Neural cell (in vitro differentiated cells): ENCODE measurements around the gene TXNRD3. TPM values are rescaled to one million over a fixed set of nuclear protein-coding genes. Genes with fewer than 3 reads are reported as not detected.

Experiments used
- H2AFZ ChIP-seq: fragments of 200-600, 300-800 bp; sonication (generic), shearing (Covaris generic); 2 replicates; pipeline ENCODE4 v1.6.0; 2014; ENCODE audit warnings: low read depth, mild to moderate bottlenecking, antibody characterized with exemption, low read length, moderate library complexity
- H3F3A ChIP-seq: fragments of 200-600 bp; shearing (Covaris generic); 2 replicates; pipeline ENCODE4 v1.6.1; 2016; ENCODE audit warnings: mild to moderate bottlenecking, moderate library complexity, mixed read lengths, antibody characterized with exemption, low read length; ENCODE audit not compliant: insufficient read depth, poor library complexity, severe bottlenecking
- H3K27ac ChIP-seq: fragments of 200-600, 300-800 bp; sonication (generic), shearing (Covaris generic); 2 replicates; pipeline ENCODE4 v1.5.1; 2014; ENCODE audit warnings: mild to moderate bottlenecking, low read length, moderate library complexity
- H3K27me3 ChIP-seq: fragments of 300-800, 200-600 bp; sonication (generic), shearing (Covaris generic); 2 replicates; pipeline ENCODE4 v1.6.0; 2014; ENCODE audit warnings: mild to moderate bottlenecking, low read depth, low read length, moderate library complexity; ENCODE audit not compliant: insufficient read depth
- H3K36me3 ChIP-seq: fragments of 300-800, 200-600 bp; sonication (generic), shearing (Covaris generic); 2 replicates; pipeline ENCODE4 v1.5.1; 2014; ENCODE audit warnings: mild to moderate bottlenecking, antibody characterized with exemption, low read length, moderate library complexity; ENCODE audit not compliant: insufficient read depth
- H3K4me2 ChIP-seq: fragments of 300-800, 200-600 bp; sonication (generic), shearing (Covaris generic); 2 replicates; pipeline ENCODE4 v1.6.0; 2014; ENCODE audit warnings: mild to moderate bottlenecking, low read length
- H3K4me3 ChIP-seq: fragments of 300-800, 200-600 bp; sonication (generic), shearing (Covaris generic); 2 replicates; pipeline ENCODE4 v1.5.1; 2014; ENCODE audit warnings: mild to moderate bottlenecking, low read length, moderate library complexity
- H3K79me2 ChIP-seq: fragments of 200-600 bp; shearing (Covaris generic); replicated peaks from 2 replicates; pipeline ENCODE4 v1.6.0; 2014; ENCODE audit warnings: mild to moderate bottlenecking, low read length, moderate library complexity; ENCODE audit not compliant: insufficient read depth
- H3K9ac ChIP-seq: fragments of 300-800, 200-600 bp; sonication (generic), shearing (Covaris generic); 2 replicates; pipeline ENCODE4 v1.6.1; 2016; ENCODE audit warnings: mild to moderate bottlenecking, low read length, mixed read lengths
- H3K9me2 ChIP-seq: fragments of 200-600 bp; shearing (Covaris generic); 2 replicates; pipeline ENCODE4 v1.6.1; 2016; ENCODE audit warnings: mild to moderate bottlenecking, low read length, mixed read lengths; ENCODE audit not compliant: insufficient read depth
- H3K9me3 ChIP-seq: fragments of 200-600, 300-800 bp; sonication (generic), shearing (Covaris generic); 2 replicates; pipeline ENCODE4 v1.6.1; 2016; ENCODE audit warnings: mild to moderate bottlenecking, mixed run types, low read length, moderate library complexity, mixed read lengths
- H4K20me1 ChIP-seq: fragments of 200-600 bp; shearing (Covaris generic); 2 replicates; pipeline ENCODE4 v1.6.1; 2016; ENCODE audit warnings: mild to moderate bottlenecking, mixed run types; ENCODE audit not compliant: insufficient read depth
- EP300 ChIP-seq: fragments of 450-650 bp; conservative IDR thresholded peaks from 2 replicates; pipeline ENCODE4 v1.6.1; 2014; ENCODE audit warnings: antibody characterized with exemption, mild to moderate bottlenecking, moderate library complexity; ENCODE audit not compliant: poor library complexity, severe bottlenecking
- EZH2 ChIP-seq: fragments of 200-600, 300-800 bp; shearing (Covaris generic), sonication (generic); IDR thresholded peaks from 2 replicates; pipeline ENCODE4 v1.6.1; 2014; ENCODE audit warnings: antibody characterized with exemption, low read length, borderline replicate concordance, mild to moderate bottlenecking; ENCODE audit not compliant: insufficient read depth, poor library complexity, severe bottlenecking
- MXI1 ChIP-seq: fragments of 450-650 bp; conservative IDR thresholded peaks from 2 replicates; pipeline ENCODE4 v1.6.1; 2014; ENCODE audit warnings: antibody characterized with exemption, mild to moderate bottlenecking; ENCODE audit not compliant: poor library complexity, severe bottlenecking
- POLR2AphosphoS5 ChIP-seq: IDR thresholded peaks from 2 replicates; pipeline ENCODE4 v1.6.1; 2012
- RAD21 ChIP-seq: fragments of 450-650 bp; conservative IDR thresholded peaks from 2 replicates; pipeline ENCODE4 v1.6.1; 2014; ENCODE audit warnings: antibody characterized with exemption, mild to moderate bottlenecking, moderate library complexity
- SMC3 ChIP-seq: fragments of 450-650 bp; conservative IDR thresholded peaks from 2 replicates; pipeline ENCODE4 v1.6.1; 2014; ENCODE audit warnings: antibody characterized with exemption, mild to moderate bottlenecking, moderate library complexity; ENCODE audit not compliant: poor library complexity
- TAF1 ChIP-seq: IDR thresholded peaks from 2 replicates; pipeline ENCODE4 v1.6.1; 2012; ENCODE audit warnings: low read depth
- polyA plus RNA-seq: library from polyadenylated mRNA; depleted of rRNA; stranded (reverse); fragments of >200 nt; gene quantifications from 2 replicates; pipeline ENCODE4 v1.2.3, GENCODE V29; 2014
- TF ChIP-seq, protein P1 (sequence below): IDR thresholded peaks from 2 replicates; pipeline ENCODE4 v1.6.1; 2012; ENCODE audit warnings: borderline replicate concordance
- TF ChIP-seq, protein P2 (sequence below): fragments of 450-650 bp; IDR thresholded peaks from 2 replicates; pipeline ENCODE4 v1.5.1; 2014; ENCODE audit warnings: antibody characterized with exemption, mild to moderate bottlenecking, moderate library complexity; ENCODE audit not compliant: poor library complexity, severe bottlenecking

The TXNRD3 gene
- polyA plus RNA-seq, 1 donor from 2014 or later: 2.2 TPM

DNA sequence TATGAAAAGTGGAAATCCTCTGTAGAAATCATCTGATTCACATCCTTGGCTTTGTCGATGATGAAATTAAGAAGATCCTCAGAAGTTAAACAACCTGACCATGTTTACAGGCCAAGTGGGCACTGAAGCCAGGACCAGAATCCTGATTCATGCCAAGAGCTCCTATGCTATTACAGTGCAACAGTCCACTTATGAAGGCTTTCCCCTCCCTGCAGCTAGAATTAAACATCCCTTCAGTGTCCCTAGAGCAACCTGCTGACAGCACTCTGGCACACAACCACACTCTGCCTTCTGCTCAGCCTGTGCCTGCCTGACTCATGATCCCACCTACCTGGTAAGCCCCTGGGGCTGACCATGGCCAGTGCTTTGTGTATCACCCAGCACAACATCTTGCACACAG is 33.8 kb downstream of the TXNRD3 start:
- Histone ChIP-seq H3K4me2 (no peak overlapping the region), H3K27ac (no peak overlapping the region)
- TF ChIP-seq, protein P1, sequence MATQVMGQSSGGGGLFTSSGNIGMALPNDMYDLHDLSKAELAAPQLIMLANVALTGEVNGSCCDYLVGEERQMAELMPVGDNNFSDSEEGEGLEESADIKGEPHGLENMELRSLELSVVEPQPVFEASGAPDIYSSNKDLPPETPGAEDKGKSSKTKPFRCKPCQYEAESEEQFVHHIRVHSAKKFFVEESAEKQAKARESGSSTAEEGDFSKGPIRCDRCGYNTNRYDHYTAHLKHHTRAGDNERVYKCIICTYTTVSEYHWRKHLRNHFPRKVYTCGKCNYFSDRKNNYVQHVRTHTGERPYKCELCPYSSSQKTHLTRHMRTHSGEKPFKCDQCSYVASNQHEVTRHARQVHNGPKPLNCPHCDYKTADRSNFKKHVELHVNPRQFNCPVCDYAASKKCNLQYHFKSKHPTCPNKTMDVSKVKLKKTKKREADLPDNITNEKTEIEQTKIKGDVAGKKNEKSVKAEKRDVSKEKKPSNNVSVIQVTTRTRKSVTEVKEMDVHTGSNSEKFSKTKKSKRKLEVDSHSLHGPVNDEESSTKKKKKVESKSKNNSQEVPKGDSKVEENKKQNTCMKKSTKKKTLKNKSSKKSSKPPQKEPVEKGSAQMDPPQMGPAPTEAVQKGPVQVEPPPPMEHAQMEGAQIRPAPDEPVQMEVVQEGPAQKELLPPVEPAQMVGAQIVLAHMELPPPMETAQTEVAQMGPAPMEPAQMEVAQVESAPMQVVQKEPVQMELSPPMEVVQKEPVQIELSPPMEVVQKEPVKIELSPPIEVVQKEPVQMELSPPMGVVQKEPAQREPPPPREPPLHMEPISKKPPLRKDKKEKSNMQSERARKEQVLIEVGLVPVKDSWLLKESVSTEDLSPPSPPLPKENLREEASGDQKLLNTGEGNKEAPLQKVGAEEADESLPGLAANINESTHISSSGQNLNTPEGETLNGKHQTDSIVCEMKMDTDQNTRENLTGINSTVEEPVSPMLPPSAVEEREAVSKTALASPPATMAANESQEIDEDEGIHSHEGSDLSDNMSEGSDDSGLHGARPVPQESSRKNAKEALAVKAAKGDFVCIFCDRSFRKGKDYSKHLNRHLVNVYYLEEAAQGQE: no peak
- TF ChIP-seq SMC3 (no peak), EP300 (no peak), MXI1 (no peak), TAF1 (no peak), EZH2 (no peak), RAD21 (no peak), POLR2AphosphoS5 (no peak)
- TF ChIP-seq, protein P2, sequence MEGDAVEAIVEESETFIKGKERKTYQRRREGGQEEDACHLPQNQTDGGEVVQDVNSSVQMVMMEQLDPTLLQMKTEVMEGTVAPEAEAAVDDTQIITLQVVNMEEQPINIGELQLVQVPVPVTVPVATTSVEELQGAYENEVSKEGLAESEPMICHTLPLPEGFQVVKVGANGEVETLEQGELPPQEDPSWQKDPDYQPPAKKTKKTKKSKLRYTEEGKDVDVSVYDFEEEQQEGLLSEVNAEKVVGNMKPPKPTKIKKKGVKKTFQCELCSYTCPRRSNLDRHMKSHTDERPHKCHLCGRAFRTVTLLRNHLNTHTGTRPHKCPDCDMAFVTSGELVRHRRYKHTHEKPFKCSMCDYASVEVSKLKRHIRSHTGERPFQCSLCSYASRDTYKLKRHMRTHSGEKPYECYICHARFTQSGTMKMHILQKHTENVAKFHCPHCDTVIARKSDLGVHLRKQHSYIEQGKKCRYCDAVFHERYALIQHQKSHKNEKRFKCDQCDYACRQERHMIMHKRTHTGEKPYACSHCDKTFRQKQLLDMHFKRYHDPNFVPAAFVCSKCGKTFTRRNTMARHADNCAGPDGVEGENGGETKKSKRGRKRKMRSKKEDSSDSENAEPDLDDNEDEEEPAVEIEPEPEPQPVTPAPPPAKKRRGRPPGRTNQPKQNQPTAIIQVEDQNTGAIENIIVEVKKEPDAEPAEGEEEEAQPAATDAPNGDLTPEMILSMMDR: no peak

DNA sequence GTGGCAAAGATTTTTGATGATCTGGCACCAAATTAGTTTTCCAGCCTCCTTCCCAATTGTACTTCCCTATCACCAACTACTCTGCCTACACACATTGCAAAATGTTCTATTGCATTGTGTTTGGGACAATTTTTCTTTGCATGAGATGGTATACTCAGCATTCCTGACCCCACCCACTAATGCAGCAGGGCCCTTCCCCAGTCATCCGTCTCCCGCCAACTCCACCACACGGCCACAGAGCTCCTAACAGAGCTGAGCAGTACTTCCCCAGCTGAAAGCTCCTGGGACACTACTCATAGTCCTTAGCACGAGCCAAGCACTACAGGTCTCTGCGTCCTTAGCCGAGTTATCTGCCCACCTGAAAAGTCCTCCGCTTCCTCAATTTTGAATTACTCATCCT is 34.2 kb downstream of the TXNRD3 start:
- Histone ChIP-seq H3K9ac (no peak overlapping the region), H3K9me3 (no peaks in the 10 kb centered on the region), H3K4me3 (no peak overlapping the region), H3K27ac (no peak overlapping the region), H3K36me3 (no peaks in the 10 kb centered on the region), H3K4me2 (no peak overlapping the region), H4K20me1 (no peaks in the 10 kb centered on the region), H2AFZ (no peak overlapping the region), H3F3A (no peaks in the 10 kb centered on the region), H3K9me2 (no peaks in the 10 kb centered on the region), H3K27me3 (no peaks in the 10 kb centered on the region), H3K79me2 (no peaks in the 10 kb centered on the region)
- TF ChIP-seq SMC3 (no peak), RAD21 (no peak)

More for the DNA sequence above, 33.8 kb downstream of the TXNRD3 start:
- Histone ChIP-seq H3K4me3 (no peak overlapping the region), H3K79me2 (no peaks in the 10 kb centered on the region), H3K36me3 (no peaks in the 10 kb centered on the region), H3K9me2 (no peaks in the 10 kb centered on the region), H3K9me3 (no peaks in the 10 kb centered on the region), H3K9ac (no peak overlapping the region), H3K27me3 (no peaks in the 10 kb centered on the region), H4K20me1 (no peaks in the 10 kb centered on the region), H3F3A (no peaks in the 10 kb centered on the region), H2AFZ (no peak overlapping the region)

DNA sequence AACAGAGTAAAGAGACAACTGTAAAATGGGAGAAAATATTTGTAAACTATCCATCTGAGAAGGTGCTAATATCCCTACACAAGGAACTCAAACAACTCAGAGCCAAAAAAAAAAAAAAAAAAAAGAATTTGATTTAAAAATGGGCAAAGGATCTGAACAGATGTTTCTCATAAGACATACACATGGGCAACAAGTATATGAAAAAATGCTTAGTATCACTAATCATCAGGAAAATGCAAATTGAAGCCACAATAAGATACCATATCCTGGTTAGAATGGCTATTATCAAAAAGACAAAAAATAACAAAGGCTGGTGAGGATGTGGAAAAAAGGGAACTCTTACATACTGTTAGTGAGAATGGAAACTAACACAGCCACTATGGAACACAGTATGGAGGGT is 36.2 kb downstream of the TXNRD3 start:
- Histone ChIP-seq H3K79me2 (no peaks in the 10 kb centered on the region), H3K9me3 (no peaks in the 10 kb centered on the region), H3K4me3 (no peak overlapping the region), H3K36me3 (no peaks in the 10 kb centered on the region), H4K20me1 (no peaks in the 10 kb centered on the region), H3K4me2 (no peak overlapping the region), H3K9me2 (no peaks in the 10 kb centered on the region), H2AFZ (no peak overlapping the region), H3F3A (no peaks in the 10 kb centered on the region), H3K27me3 (no peaks in the 10 kb centered on the region), H3K27ac (no peak overlapping the region), H3K9ac (no peak overlapping the region)
- TF ChIP-seq MXI1 (no peak), TAF1 (no peak), EP300 (no peak), EZH2 (no peak), POLR2AphosphoS5 (no peak), RAD21 (no peak), SMC3 (no peak)
- TF ChIP-seq, protein P1: no peak
- TF ChIP-seq, protein P2: no peak
